ENCODE data around the gene RAMP2. TPM values are rescaled to one million over a fixed set of nuclear protein-coding genes. Genes with fewer than 3 reads are reported as not detected.

RAMP2 gene
- total RNA-seq, 1 experiment from 2014 or later = not detected

GRCh38 chr17:42779936-42780850 is 19.2 kb downstream of the RAMP2 start, which contains the start of gene WNK4:
WNK4 (plus strand) TSS chr17:42780610; CDS start chr17:42780699, 89 bp downstream.
- ChIA-PET CTCF (interaction anchor here (0.7 to 0.9 kb wide), 2 partner anchors 44 to 194 kb away, joined by 3 to 4 read pairs; partner anchors contain the start of gene BECN1), POLR2A (interaction anchor here (0.7 kb wide), 1 partner anchor 43 kb away, joined by 3 read pairs; no protein-coding TSS in a partner anchor)
- no peak within 1 kb of the TSS for H3K4me3 Mint-ChIP-seq (ENCODE audit: unreplicated experiment)
- H3K27me3 Mint-ChIP-seq (ENCODE audit: insufficient read depth, unreplicated experiment) = no peaks in the 10 kb centered on the region
- no peaks in the 10 kb centered on the region for H3K9me3 Mint-ChIP-seq (ENCODE audit: unreplicated experiment)
- peaks cover 31% of the 10 kb centered on the region for H3K36me3 Mint-ChIP-seq (ENCODE audit: insufficient read depth, unreplicated experiment)
- H3K27ac Mint-ChIP-seq (ENCODE audit: low read depth, unreplicated experiment) = peak within 1 kb of the TSS; percentile 28
- no TSS peak for BruUV-seq (replicated peaks)
- TF ChIP-seq, protein P1, sequence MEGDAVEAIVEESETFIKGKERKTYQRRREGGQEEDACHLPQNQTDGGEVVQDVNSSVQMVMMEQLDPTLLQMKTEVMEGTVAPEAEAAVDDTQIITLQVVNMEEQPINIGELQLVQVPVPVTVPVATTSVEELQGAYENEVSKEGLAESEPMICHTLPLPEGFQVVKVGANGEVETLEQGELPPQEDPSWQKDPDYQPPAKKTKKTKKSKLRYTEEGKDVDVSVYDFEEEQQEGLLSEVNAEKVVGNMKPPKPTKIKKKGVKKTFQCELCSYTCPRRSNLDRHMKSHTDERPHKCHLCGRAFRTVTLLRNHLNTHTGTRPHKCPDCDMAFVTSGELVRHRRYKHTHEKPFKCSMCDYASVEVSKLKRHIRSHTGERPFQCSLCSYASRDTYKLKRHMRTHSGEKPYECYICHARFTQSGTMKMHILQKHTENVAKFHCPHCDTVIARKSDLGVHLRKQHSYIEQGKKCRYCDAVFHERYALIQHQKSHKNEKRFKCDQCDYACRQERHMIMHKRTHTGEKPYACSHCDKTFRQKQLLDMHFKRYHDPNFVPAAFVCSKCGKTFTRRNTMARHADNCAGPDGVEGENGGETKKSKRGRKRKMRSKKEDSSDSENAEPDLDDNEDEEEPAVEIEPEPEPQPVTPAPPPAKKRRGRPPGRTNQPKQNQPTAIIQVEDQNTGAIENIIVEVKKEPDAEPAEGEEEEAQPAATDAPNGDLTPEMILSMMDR (IDR thresholded peaks at IDR 0.05; ENCODE audit: unreplicated experiment) = no peak
- intact Hi-C loops (cut with micrococcal nuclease) = no loop called here
- no peak for DNase-seq (ENCODE audit: unreplicated experiment)
- peaks cover 11% of the 10 kb centered on the region for H3K4me1 Mint-ChIP-seq (ENCODE audit: insufficient read depth, unreplicated experiment)

DNA sequence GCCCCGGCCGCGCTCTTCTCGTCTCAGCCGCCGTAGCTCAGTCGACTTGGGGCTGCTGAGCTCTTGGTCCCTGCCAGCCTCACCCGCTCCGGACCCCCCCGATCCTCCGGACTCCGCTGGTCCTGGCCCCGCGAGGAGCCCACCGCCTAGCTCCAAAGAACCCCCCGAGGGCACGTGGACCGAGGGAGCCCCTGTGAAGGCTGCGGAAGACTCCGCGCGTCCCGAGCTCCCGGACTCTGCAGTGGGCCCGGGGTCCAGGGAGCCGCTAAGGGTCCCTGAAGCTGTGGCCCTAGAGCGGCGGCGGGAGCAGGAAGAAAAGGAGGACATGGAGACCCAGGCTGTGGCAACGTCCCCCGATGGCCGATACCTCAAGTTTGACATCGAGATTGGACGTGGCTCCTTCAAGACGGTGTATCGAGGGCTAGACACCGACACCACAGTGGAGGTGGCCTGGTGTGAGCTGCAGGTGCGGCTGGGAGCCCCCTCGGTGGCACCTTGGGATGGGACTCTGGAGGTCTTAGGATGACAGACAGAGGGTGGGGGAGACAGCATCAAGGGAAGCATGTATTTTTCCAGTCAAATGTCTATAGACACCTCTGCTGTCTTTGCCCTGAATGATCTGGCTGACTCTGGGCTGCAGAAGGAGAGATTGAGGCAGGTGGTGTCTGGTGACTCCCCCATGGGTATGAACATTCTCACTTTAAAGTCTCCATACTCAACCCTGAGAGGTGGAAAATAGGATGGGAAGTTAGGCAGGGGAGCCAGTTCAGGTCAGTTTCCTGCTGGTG is 20.0 kb downstream of the RAMP2 start:
- no TSS peak for BruUV-seq (replicated peaks)
- POLR2A ChIA-PET = interaction anchor here (0.7 to 2.5 kb wide), 3 partner anchors 8 to 42 kb away, joined by 3 to 15 read pairs (median 5); partner anchors contain the start of genes CNTD1, COA3 and VPS25
- Mint-ChIP-seq H3K4me1 (ENCODE audit: insufficient read depth, unreplicated experiment) (peaks cover 11% of the 10 kb centered on the region), H3K27ac (ENCODE audit: low read depth, unreplicated experiment) (no peak overlapping the region), H3K36me3 (ENCODE audit: insufficient read depth, unreplicated experiment) (peaks cover 31% of the 10 kb centered on the region), H3K9me3 (ENCODE audit: unreplicated experiment) (no peaks in the 10 kb centered on the region), H3K4me3 (ENCODE audit: unreplicated experiment) (no peak overlapping the region), H3K27me3 (ENCODE audit: insufficient read depth, unreplicated experiment) (no peaks in the 10 kb centered on the region)
- no peak for DNase-seq (ENCODE audit: unreplicated experiment)
- TF ChIP-seq, protein P1 (IDR thresholded peaks at IDR 0.05; ENCODE audit: unreplicated experiment) = no peak
- intact Hi-C loops (cut with micrococcal nuclease) = no loop called here
- CTCF ChIA-PET = no interaction called here

- Mint-ChIP-seq H3K4me3 (ENCODE audit: unreplicated experiment) (no peak overlapping the region), H3K36me3 (ENCODE audit: insufficient read depth, unreplicated experiment) (peaks cover 29% of the 10 kb centered on the region), H3K27me3 (ENCODE audit: insufficient read depth, unreplicated experiment) (no peaks in the 10 kb centered on the region), H3K9me3 (ENCODE audit: unreplicated experiment) (no peaks in the 10 kb centered on the region), H3K4me1 (ENCODE audit: insufficient read depth, unreplicated experiment) (peaks cover 11% of the 10 kb centered on the region), H3K27ac (ENCODE audit: low read depth, unreplicated experiment) (no peak overlapping the region)
- BruUV-seq (replicated peaks) = no TSS peak
- DNase-seq (ENCODE audit: unreplicated experiment) = no peak
- ChIA-PET CTCF (no interaction called here), POLR2A (interaction anchor here (0.8 to 2.5 kb wide), 3 partner anchors 8 to 182 kb away, joined by 3 to 15 read pairs (median 5); partner anchors contain the start of genes AARSD1, CNTD1, COA3 and VPS25)
- intact Hi-C loops (cut with micrococcal nuclease) = no loop called here
- TF ChIP-seq, protein P1 (IDR thresholded peaks at IDR 0.05; ENCODE audit: unreplicated experiment) = no peak
These were observed 20.7 kb downstream of the RAMP2 start for GRCh38 chr17:42781639-42782165.
